ENCODE measurements around the gene HAO2. TPM values are rescaled to one million over a fixed set of nuclear protein-coding genes. Genes with fewer than 3 reads are reported as not detected.

The HAO2 gene
- total RNA-seq = not detected

DNA sequence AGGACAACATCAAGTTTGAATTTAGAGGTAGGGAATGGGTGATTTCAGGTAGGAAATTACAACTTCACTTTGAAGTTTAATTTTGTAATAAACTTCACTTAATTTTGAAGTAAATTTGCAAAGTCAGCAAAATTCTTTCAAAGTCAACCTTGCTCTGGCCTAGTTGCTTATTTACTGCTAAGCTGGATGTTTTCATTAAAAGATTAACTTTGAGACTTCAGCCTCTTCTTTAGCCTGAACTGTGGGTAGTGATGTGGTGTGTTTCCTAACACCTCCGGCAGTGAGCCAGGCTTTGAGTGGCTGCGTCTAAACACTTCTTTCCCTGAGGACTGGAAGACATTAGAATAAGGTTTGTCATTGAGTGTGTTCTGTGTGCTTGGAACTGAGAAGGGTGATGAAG, at the start of gene HAO2:
Gene HAO2, plus strand, starts transcription at position 232 of the 400 bp plus-strand sequence. CDS start 12,301 bp downstream, outside the sequence.
- Histone ChIP-seq H3K27me3 (replicated peaks; ENCODE audit: insufficient read depth) (no peaks in the 10 kb centered on the region), H3K27ac (no peak within 1 kb of the TSS), H3K36me3 (no peaks in the 10 kb centered on the region), H3K4me3 (no peak within 1 kb of the TSS), H3K4me1 (ENCODE audit: control insufficient read depth in 1 of 2, low read depth in 2 of 2) (no peaks in the 10 kb centered on the region), H3K9me3 (no peaks in the 10 kb centered on the region)
- TF ChIP-seq, protein P1, sequence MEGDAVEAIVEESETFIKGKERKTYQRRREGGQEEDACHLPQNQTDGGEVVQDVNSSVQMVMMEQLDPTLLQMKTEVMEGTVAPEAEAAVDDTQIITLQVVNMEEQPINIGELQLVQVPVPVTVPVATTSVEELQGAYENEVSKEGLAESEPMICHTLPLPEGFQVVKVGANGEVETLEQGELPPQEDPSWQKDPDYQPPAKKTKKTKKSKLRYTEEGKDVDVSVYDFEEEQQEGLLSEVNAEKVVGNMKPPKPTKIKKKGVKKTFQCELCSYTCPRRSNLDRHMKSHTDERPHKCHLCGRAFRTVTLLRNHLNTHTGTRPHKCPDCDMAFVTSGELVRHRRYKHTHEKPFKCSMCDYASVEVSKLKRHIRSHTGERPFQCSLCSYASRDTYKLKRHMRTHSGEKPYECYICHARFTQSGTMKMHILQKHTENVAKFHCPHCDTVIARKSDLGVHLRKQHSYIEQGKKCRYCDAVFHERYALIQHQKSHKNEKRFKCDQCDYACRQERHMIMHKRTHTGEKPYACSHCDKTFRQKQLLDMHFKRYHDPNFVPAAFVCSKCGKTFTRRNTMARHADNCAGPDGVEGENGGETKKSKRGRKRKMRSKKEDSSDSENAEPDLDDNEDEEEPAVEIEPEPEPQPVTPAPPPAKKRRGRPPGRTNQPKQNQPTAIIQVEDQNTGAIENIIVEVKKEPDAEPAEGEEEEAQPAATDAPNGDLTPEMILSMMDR (IDR thresholded peaks at IDR 0.05) = no peak
- DNase-seq (ENCODE audit: low spot score) = no peak
- no peak for ATAC-seq (ENCODE audit: insufficient number of reproducible peaks, low FRiP score, low read depth)

GRCh38 chr1:119320100-119320499, 48.5 kb upstream of the HAO2 start:
- TF ChIP-seq, protein P1 (IDR thresholded peaks at IDR 0.05) = no peak
- H3K4me3 ChIP-seq = no peak overlapping the region
- DNase-seq (ENCODE audit: low spot score) (no peak), ATAC-seq (ENCODE audit: insufficient number of reproducible peaks, low FRiP score, low read depth) (no peak)
- H3K4me1 ChIP-seq (ENCODE audit: control insufficient read depth in 1 of 2, low read depth in 2 of 2) = no peaks in the 10 kb centered on the region
- H3K36me3 ChIP-seq = no peaks in the 10 kb centered on the region
- no peaks in the 10 kb centered on the region for H3K9me3 ChIP-seq
- no peaks in the 10 kb centered on the region for H3K27me3 ChIP-seq (replicated peaks; ENCODE audit: insufficient read depth)
- no peak overlapping the region for H3K27ac ChIP-seq

- no peak for ATAC-seq (ENCODE audit: insufficient number of reproducible peaks, low FRiP score, low read depth)
- H3K27ac ChIP-seq = no peak overlapping the region
- H3K36me3 ChIP-seq = no peaks in the 10 kb centered on the region
- no peaks in the 10 kb centered on the region for H3K27me3 ChIP-seq (replicated peaks; ENCODE audit: insufficient read depth)
- TF ChIP-seq, protein P1 (IDR thresholded peaks at IDR 0.05) = no peak
- H3K9me3 ChIP-seq = no peaks in the 10 kb centered on the region
- no peak overlapping the region for H3K4me3 ChIP-seq
- no peak for DNase-seq (ENCODE audit: low spot score)
- no peaks in the 10 kb centered on the region for H3K4me1 ChIP-seq (ENCODE audit: control insufficient read depth in 1 of 2, low read depth in 2 of 2)
Measured at GRCh38 chr1:119321666-119322419, 46.7 kb upstream of the HAO2 start.

DNA sequence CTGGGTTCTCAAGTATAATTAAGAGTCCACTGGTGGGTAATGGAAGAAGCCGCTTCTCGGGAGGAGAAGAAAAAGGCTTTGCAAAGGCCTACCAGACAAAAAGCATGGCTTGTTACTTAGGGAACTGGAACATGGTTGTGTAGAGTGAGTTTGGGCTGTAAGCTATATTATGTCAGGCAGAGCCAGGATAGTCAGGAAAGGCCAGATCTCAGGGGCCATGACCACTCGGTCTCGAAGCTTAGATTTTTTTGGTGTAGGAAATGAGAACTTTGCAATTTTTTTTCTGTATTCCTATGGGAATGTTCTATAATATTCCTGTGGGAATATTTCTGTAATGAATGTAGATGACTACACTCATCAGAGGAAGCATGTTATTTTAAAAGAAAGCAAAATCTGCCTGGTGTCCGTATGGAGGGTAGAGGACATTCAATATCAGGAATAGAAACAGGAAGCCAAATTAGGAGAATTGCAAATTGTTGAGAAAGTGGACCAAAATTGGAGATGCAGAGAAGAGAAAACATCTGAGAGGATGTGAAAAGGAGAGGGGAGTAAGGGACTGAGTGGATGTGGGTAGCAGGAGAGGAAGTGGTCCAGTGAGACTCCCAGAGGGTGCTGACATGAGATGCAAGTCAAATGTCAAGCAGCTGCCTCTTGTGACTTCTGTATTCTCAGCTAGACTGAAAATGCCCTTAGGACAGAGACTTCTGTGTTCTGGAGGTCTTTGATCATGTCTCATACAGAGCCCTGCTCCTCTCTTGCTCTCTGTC, 45.2 kb upstream of the HAO2 start:
- Histone ChIP-seq H3K36me3 (no peaks in the 10 kb centered on the region), H3K9me3 (no peaks in the 10 kb centered on the region), H3K27ac (no peak overlapping the region), H3K27me3 (replicated peaks; ENCODE audit: insufficient read depth) (no peaks in the 10 kb centered on the region), H3K4me3 (no peak overlapping the region), H3K4me1 (ENCODE audit: control insufficient read depth in 1 of 2, low read depth in 2 of 2) (peaks cover 4 to 8% of the 10 kb centered on the region in 2 donors)
- ATAC-seq (ENCODE audit: insufficient number of reproducible peaks, low FRiP score, low read depth) (no peak), DNase-seq (ENCODE audit: low spot score) (no peak)
- TF ChIP-seq, protein P1 (IDR thresholded peaks at IDR 0.05) = no peak

DNA sequence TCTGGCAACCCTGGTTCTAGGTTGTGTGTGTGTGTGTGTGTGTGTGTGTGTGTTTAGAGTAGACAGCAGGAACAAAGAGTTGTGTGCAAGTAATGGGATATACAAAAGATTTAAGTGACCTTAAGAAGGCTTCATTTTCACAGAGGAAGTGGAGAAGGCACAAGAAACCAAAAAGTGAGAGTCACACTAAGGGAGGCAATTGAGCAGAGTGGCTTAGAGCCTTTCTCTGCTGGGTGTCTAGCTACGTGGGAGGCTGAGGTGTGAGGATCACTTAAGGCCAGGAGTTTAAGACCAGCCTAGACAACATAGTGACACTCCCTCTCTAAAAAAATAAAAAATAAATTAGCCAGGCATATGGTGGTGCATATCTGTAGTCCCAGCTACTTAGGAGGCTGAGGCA, 44.4 kb upstream of the HAO2 start:
- Histone ChIP-seq H3K27ac (no peak overlapping the region), H3K4me1 (ENCODE audit: control insufficient read depth in 1 of 2, low read depth in 2 of 2) (peaks cover 4 to 8% of the 10 kb centered on the region in 2 donors)
- TF ChIP-seq, protein P1 (IDR thresholded peaks at IDR 0.05) = no peak

More for the DNA sequence above, 44.4 kb upstream of the HAO2 start:
- ATAC-seq (ENCODE audit: insufficient number of reproducible peaks, low FRiP score, low read depth) = no peak
- H3K4me3 ChIP-seq = no peak overlapping the region
- no peaks in the 10 kb centered on the region for H3K27me3 ChIP-seq (replicated peaks; ENCODE audit: insufficient read depth)
- DNase-seq (ENCODE audit: low spot score) = no peak
- no peaks in the 10 kb centered on the region for H3K36me3 ChIP-seq
- no peaks in the 10 kb centered on the region for H3K9me3 ChIP-seq
